ENCODE measurements around the gene SNX25.

GRCh38 chr4:185270885-185271284 is 61.5 kb downstream of the SNX25 start:
- TF ChIP-seq CTCF (IDR thresholded peaks at IDR 0.05; ENCODE audit: low read depth, low read length, poor library complexity, severe bottlenecking): no peak
- no peak for TF ChIP-seq EZH2phosphoT487 (IDR thresholded peaks at IDR 0.05; ENCODE audit: borderline replicate concordance, low read length)
